Trophoblast cell (in vitro differentiated cells and primary cell): ENCODE data around the gene SYT2.

Source experiments
- DNase-seq, 2 donors: peaks; one replicate each; pipeline ENCODE4 v3.0.0-alpha.2; 2016
- H2AFZ ChIP-seq: 2 replicates; pipeline ENCODE4 v1.6.1; 2013; ENCODE audit warnings: low read length, moderate library complexity, mild to moderate bottlenecking; ENCODE audit not compliant: insufficient read depth, poor library complexity
- H2AK5ac ChIP-seq: 2 replicates; pipeline ENCODE4 v1.6.1; 2013; ENCODE audit warnings: mild to moderate bottlenecking, low read length
- H2BK120ac ChIP-seq: 2 replicates; pipeline ENCODE4 v1.6.1; 2013; ENCODE audit warnings: low read length, mild to moderate bottlenecking, moderate library complexity; ENCODE audit not compliant: insufficient read depth, poor library complexity
- H2BK12ac ChIP-seq: 2 replicates; pipeline ENCODE4 v1.6.1; 2013; ENCODE audit warnings: mild to moderate bottlenecking, low read length, moderate library complexity
- H2BK5ac ChIP-seq: 2 replicates; pipeline ENCODE4 v1.6.1; 2013; ENCODE audit warnings: low read length, low read depth, moderate library complexity, mild to moderate bottlenecking; ENCODE audit not compliant: poor library complexity
- H3K14ac ChIP-seq: 2 replicates; pipeline ENCODE4 v1.6.1; 2013; ENCODE audit warnings: mild to moderate bottlenecking, low read length
- H3K18ac ChIP-seq: 2 replicates; pipeline ENCODE4 v1.6.1; 2013; ENCODE audit warnings: mild to moderate bottlenecking, low read length
- H3K23ac ChIP-seq: 2 replicates; pipeline ENCODE4 v1.6.1; 2013; ENCODE audit warnings: low read length
- H3K27ac ChIP-seq: 2 replicates; pipeline ENCODE4 v1.5.1; 2013; ENCODE audit warnings: low read depth, mild to moderate bottlenecking, inconsistent platforms, low read length, moderate library complexity
- H3K27me3 ChIP-seq: 2 replicates; pipeline ENCODE4 v1.6.1; 2013; ENCODE audit warnings: inconsistent platforms, mild to moderate bottlenecking, low read length, moderate library complexity; ENCODE audit not compliant: insufficient read depth
- H3K36me3 ChIP-seq, 2 experiments: 1 replicate in 1 of 2; 2 replicates in 1 of 2; pipeline ENCODE4 v1.6.1; 2013; ENCODE audit warnings: low read length in 2 of 2, mild to moderate bottlenecking in 2 of 2, moderate library complexity in 1 of 2; ENCODE audit not compliant: insufficient read depth in 2 of 2, control insufficient read depth in 1 of 2
- H3K4ac ChIP-seq: 2 replicates; pipeline ENCODE4 v1.6.1; 2013; ENCODE audit warnings: low read depth, mild to moderate bottlenecking, low read length, moderate library complexity
- H3K4me1 ChIP-seq, 2 experiments: 1 replicate in 1 of 2; 2 replicates in 1 of 2; pipeline ENCODE4 v1.6.1; 2013; ENCODE audit warnings: low read length in 2 of 2, mild to moderate bottlenecking in 2 of 2, moderate library complexity in 1 of 2; ENCODE audit not compliant: insufficient read depth in 2 of 2, control insufficient read depth in 1 of 2
- H3K4me2 ChIP-seq: 2 replicates; pipeline ENCODE4 v1.6.1; 2013; ENCODE audit warnings: inconsistent platforms, mild to moderate bottlenecking, low read length, moderate library complexity
- H3K4me3 ChIP-seq: 2 replicates; pipeline ENCODE4 v1.5.1; 2013; ENCODE audit warnings: mild to moderate bottlenecking, low read depth, low read length, inconsistent platforms
- H3K79me1 ChIP-seq: one replicate; pipeline ENCODE4 v1.6.1; 2013; ENCODE audit warnings: low read length
- H3K79me2 ChIP-seq: 2 replicates; pipeline ENCODE4 v1.6.1; 2013; ENCODE audit warnings: low read length, mild to moderate bottlenecking; ENCODE audit not compliant: control insufficient read depth, insufficient read depth, poor library complexity
- H3K9ac ChIP-seq: 2 replicates; pipeline ENCODE4 v1.6.1; 2013; ENCODE audit warnings: mild to moderate bottlenecking, low read length
- H3K9me3 ChIP-seq: 2 replicates; pipeline ENCODE4 v1.6.1; 2013; ENCODE audit warnings: low read depth, mild to moderate bottlenecking, control low read depth, inconsistent platforms, low read length; ENCODE audit not compliant: insufficient read depth
- H4K12ac ChIP-seq: 2 replicates; pipeline ENCODE4 v1.6.1; 2013; ENCODE audit warnings: low read depth, mild to moderate bottlenecking, low read length, moderate library complexity
- H4K8ac ChIP-seq: 2 replicates; pipeline ENCODE4 v1.6.1; 2013; ENCODE audit warnings: low read depth, mild to moderate bottlenecking, low read length, moderate library complexity
- H4K91ac ChIP-seq: one replicate; pipeline ENCODE4 v1.6.1; 2013; ENCODE audit warnings: low read depth, mild to moderate bottlenecking, low read length, moderate library complexity
- WGBS: extraction: QIAGEN DNeasy Blood & Tissue Kit; methylation state at CpG from one replicate; pipeline ENCODE4 v1.1.7; 2013; ENCODE audit warnings: missing lambda C conversion rate; ENCODE audit not compliant: insufficient read length, insufficient coverage; ENCODE audit errors: extremely low coverage; 5-methylcytosine and 5-hydroxymethylcytosine counted together

SYT2 gene

DNA sequence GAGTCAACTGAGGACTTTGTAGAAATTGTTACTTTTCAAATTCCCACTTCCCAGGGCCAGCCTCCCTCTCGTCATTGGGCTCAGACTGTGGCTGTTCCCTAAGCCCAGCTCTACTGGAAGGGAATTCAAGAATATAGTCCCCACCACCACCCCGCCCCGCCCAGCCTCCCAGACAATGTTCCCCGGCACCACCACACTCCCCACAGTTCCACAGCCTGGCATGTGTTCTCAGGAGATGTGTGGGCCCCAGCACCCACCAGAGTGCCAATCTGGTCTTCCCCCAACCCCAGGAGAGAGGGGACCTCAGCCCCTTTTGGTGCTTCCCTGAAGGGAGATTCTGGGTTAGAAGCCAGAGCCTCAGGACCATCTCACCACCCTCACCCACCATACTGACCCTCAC lies 120.1 kb downstream of the SYT2 start:
- peak overlapping the region; percentile 83 for H2BK12ac ChIP-seq

DNA sequence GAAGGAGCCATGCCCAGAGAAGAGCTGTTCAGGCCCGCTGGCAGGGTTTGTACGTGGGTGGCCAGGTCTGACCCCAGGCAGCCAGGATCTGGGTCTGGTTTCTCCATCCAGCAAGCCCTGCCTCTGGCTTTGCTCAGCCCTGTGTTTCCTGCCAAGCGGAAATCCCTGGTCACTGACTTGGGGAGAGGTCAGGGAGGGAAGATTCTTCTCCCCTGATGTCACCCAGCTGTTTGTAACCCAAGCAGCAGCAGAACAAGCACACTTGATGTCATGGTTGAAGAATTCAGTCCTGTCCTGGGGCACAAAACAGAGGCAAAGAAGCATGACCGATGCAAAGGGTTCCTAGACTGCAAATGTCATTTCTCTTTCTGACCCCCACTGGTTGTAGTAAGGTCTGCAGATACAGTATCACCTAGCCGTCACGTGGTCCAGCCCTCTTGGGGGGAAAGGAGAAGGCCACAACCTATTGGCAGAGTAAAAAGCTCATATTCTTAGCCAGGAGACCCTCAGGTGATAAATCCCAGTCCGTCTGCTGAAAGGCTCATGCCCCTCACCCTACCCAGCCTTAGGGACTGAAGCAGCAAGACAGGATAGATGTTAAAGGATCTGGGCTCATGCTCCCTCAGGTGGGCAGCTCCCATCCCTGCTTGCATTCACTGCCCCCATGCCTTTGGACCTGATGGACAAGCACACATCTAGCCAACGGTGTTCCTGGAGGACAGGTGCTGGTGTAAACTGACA lies 120.9 kb downstream of the SYT2 start:
- no peaks in the 10 kb centered on the region for H3K36me3 ChIP-seq
- H2AK5ac ChIP-seq: peak overlapping the region; percentile 66
- peak overlapping the region; percentile 84 for H2BK12ac ChIP-seq
- no peak overlapping the region for H3K9ac ChIP-seq
- peak overlapping the region; percentile 71 for H2BK5ac ChIP-seq
- H3K79me2 ChIP-seq: no peaks in the 10 kb centered on the region
- H3K79me1 ChIP-seq: peaks cover 32% of the 10 kb centered on the region
- H3K23ac ChIP-seq: no peak overlapping the region
- peaks cover 1% of the 10 kb centered on the region for H3K9me3 ChIP-seq
- no peaks in the 10 kb centered on the region for H3K27me3 ChIP-seq
- peak overlapping the region; percentile 74 for H4K91ac ChIP-seq
- peaks cover 28 to 40% of the 10 kb centered on the region in 2 experiments for H3K4me1 ChIP-seq
- H4K12ac ChIP-seq: no peak overlapping the region
- H3K4me2 ChIP-seq: no peak overlapping the region
- peak overlapping the region; percentile 85 for H3K27ac ChIP-seq
- H3K4me3 ChIP-seq: no peak overlapping the region
- WGBS: no CpG with 5 or more reads among the region's 8 CpGs
- H2AFZ ChIP-seq: peak overlapping the region; percentile 14
- DNase-seq: peak; percentile 96 to 98
- peak overlapping the region; percentile 77 for H3K14ac ChIP-seq
- peak overlapping the region; percentile 50 for H2BK120ac ChIP-seq
- H3K18ac ChIP-seq: peak overlapping the region; percentile 65
- peak overlapping the region; percentile 12 for H3K4ac ChIP-seq
- H4K8ac ChIP-seq: peak overlapping the region; percentile 31

More for the DNA sequence above, 120.1 kb downstream of the SYT2 start:
- H3K4me3 ChIP-seq: no peak overlapping the region
- WGBS: no CpG with 5 or more reads among the region's 4 CpGs
- peaks cover 32% of the 10 kb centered on the region for H3K79me1 ChIP-seq
- H3K9ac ChIP-seq: no peak overlapping the region
- peak overlapping the region; percentile 24 for H3K14ac ChIP-seq
- no peak overlapping the region for H3K4me2 ChIP-seq
- DNase-seq: no peak
- peak overlapping the region; percentile 36 for H4K8ac ChIP-seq
- H3K4me1 ChIP-seq: peaks cover 28 to 40% of the 10 kb centered on the region in 2 experiments
- H3K18ac ChIP-seq: peak overlapping the region; percentile 34
- H2AFZ ChIP-seq: no peak overlapping the region
- peak overlapping the region; percentile 85 for H3K27ac ChIP-seq
- H4K91ac ChIP-seq: peak overlapping the region; percentile 74
- H3K36me3 ChIP-seq: no peaks in the 10 kb centered on the region
- peaks cover 1% of the 10 kb centered on the region for H3K9me3 ChIP-seq
- no peaks in the 10 kb centered on the region for H3K79me2 ChIP-seq
- peak overlapping the region; percentile 50 for H2BK120ac ChIP-seq
- peak overlapping the region; percentile 63 for H2AK5ac ChIP-seq
- peak overlapping the region; percentile 71 for H2BK5ac ChIP-seq
- H4K12ac ChIP-seq: no peak overlapping the region
- peak overlapping the region; percentile 13 for H3K4ac ChIP-seq
- no peaks in the 10 kb centered on the region for H3K27me3 ChIP-seq
- no peak overlapping the region for H3K23ac ChIP-seq

DNA sequence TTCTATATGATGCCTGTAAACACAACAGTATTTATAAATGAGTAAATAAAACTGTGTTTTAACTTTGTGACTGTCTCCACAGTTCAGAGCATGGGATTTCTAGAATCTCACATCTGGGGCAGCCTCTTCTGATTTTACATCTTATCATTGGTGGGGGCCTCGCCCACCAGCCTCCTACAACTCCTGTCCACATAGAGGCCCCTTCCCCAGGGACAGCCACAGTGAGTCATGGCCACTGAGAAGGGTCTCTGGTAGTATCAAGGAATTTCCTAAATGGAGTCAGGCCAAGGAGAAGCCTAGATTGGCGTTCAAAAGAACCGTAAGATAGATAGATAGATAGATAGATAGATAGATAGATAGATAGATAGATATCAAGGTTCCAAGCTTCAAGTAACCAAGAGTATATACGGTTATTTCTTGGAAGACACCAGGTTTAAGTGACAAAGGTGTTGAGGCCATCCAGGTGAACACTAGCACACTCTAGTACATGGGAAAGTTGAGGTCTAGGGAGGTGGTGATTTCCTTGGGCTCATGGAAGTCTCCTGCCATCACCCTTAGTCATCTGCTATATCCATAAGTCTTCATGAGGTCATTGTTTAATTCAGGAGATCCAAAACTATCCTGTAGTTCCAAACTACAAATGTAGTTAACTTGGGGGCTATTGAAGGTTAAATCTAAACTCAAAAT lies 121.6 kb downstream of the SYT2 start:
- Histone ChIP-seq H3K4ac (peak overlapping the region; percentile 80), H3K36me3 (no peaks in the 10 kb centered on the region), H3K4me3 (no peak overlapping the region), H3K4me2 (no peak overlapping the region), H3K9ac (no peak overlapping the region), H2BK120ac (peak overlapping the region; percentile 84), H4K91ac (peak overlapping the region; percentile 85), H2AK5ac (peak overlapping the region; percentile 75), H3K9me3 (peaks cover 1% of the 10 kb centered on the region), H3K18ac (peak overlapping the region; percentile 49), H3K79me2 (no peaks in the 10 kb centered on the region), H2BK5ac (peak overlapping the region; percentile 86), H2BK12ac (peak overlapping the region; percentile 98), H3K27me3 (no peaks in the 10 kb centered on the region), H3K23ac (no peak overlapping the region), H3K79me1 (peaks cover 32% of the 10 kb centered on the region), H3K27ac (peak overlapping the region; percentile 80), H3K14ac (peak overlapping the region; percentile 49), H4K12ac (no peak overlapping the region), H4K8ac (no peak overlapping the region), H3K4me1 (peaks cover 28 to 40% of the 10 kb centered on the region in 2 experiments), H2AFZ (no peak overlapping the region)
- no peak for DNase-seq
- WGBS: no CpG with 5 or more reads among the region's 4 CpGs

DNA sequence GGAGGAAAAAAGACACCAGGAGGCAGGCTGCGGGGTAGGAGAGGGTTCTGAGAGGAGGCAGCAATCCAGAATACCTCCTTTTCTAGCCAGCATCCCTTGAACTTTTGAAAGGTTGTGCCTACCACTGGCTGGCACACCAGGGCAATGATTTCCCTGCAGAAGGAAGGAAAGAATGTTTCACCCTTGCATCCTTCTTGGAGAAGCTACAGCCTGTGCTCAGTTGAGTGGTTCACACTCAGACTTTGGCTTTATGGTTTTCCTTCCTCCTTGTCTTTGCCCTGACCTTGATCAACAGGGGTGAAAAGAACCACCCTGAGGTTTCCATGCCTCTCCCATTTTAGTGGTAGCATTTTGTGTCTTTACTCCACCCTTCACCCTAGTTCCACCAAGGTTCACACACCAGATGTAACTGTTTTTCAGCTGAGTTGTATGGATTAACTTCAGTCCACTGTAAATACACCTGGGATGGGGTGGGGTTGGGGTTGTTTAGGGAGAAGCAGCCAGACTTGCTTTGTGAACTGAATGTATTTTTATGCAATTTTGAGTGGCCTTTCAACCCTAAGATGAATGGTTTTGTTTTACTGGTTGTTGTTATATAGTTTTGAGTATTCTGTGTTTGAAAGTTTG lies 122.3 kb downstream of the SYT2 start:
- H2BK120ac ChIP-seq: peak overlapping the region; percentile 61
- no peaks in the 10 kb centered on the region for H3K79me2 ChIP-seq
- no peaks in the 10 kb centered on the region for H3K27me3 ChIP-seq
- peak overlapping the region; percentile 80 for H2AK5ac ChIP-seq
- peak overlapping the region; percentile 73 for H4K91ac ChIP-seq
- peak overlapping the region; percentile 90 for H2BK12ac ChIP-seq
- H2AFZ ChIP-seq: peak overlapping the region; percentile 18
- no peak overlapping the region for H3K9ac ChIP-seq
- DNase-seq: no peak
- peak overlapping the region; percentile 35 for H3K18ac ChIP-seq
- H3K23ac ChIP-seq: no peak overlapping the region
- no CpG with 5 or more reads among the region's 1 CpG for WGBS
- H4K8ac ChIP-seq: peak overlapping the region; percentile 23
- peaks cover 1% of the 10 kb centered on the region for H3K9me3 ChIP-seq
- no peaks in the 10 kb centered on the region for H3K36me3 ChIP-seq
- no peak overlapping the region for H3K4ac ChIP-seq
- H3K79me1 ChIP-seq: peaks cover 32% of the 10 kb centered on the region
- no peak overlapping the region for H4K12ac ChIP-seq
- H2BK5ac ChIP-seq: peak overlapping the region; percentile 37
- H3K4me2 ChIP-seq: no peak overlapping the region
- no peak overlapping the region for H3K4me3 ChIP-seq
- no peak overlapping the region for H3K27ac ChIP-seq
- peak overlapping the region; percentile 45 for H3K14ac ChIP-seq
- H3K4me1 ChIP-seq: peaks cover 27 to 40% of the 10 kb centered on the region in 2 experiments
